ENCODE measurements around the gene BTNL9.
"Not testable (repeated sequence)": the region's sequence is repeated elsewhere in the genome, so short reads cannot be mapped to it uniquely, and the experiment has no call there.

Gene BTNL9

GRCh38 chr5:181039931-181040630 lies at the start of gene BTNL9:
Gene BTNL9, plus strand, starts transcription at chr5:181040266. Its CDS starts 5,224 bp downstream, at chr5:181045490.
- no peak for DNase-seq (ENCODE audit: extremely low read depth in 1 of 2, low read depth in 1 of 2)

GRCh38 chr5:180990882-180991242 lies 49.2 kb upstream of the BTNL9 start:
- DNase-seq (ENCODE audit: extremely low read depth in 1 of 2, low read depth in 1 of 2): no peak

DNA sequence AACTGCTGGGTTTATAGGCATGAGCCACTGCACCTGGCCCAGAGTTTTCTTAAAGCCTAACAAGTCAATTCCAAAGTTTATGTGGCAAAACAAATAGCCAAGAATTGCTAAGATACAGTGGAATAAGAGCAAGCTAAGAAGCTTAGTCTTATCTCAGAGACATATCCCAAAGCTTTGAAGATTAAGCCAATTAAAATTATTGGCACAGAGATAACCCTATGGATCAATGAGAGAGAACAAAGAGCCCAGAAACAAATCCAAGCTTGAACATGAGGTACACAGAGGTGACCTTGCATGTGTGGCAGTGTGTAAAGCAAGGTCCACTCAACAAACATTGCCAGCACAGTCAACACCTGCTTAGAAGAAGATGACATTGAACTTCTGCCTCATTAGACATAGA lies 38.1 kb upstream of the BTNL9 start:
- no peak for DNase-seq (ENCODE audit: extremely low read depth in 1 of 2, low read depth in 1 of 2)

DNA sequence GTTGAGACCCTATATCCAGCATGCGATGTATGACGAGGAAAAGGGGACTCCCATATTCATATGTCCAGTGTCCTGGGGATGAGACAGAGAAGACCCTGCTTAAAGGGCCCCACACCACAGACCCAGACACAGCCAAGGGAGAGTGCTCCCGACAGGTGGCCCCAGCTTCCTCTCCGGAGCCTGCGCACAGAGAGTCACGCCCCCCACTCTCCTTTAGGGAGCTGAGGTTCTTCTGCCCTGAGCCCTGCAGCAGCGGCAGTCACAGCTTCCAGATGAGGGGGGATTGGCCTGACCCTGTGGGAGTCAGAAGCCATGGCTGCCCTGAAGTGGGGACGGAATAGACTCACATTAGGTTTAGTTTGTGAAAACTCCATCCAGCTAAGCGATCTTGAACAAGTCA lies 34.3 kb upstream of the BTNL9 start:
- DNase-seq (ENCODE audit: extremely low read depth in 1 of 2, low read depth in 1 of 2): no peak

DNA sequence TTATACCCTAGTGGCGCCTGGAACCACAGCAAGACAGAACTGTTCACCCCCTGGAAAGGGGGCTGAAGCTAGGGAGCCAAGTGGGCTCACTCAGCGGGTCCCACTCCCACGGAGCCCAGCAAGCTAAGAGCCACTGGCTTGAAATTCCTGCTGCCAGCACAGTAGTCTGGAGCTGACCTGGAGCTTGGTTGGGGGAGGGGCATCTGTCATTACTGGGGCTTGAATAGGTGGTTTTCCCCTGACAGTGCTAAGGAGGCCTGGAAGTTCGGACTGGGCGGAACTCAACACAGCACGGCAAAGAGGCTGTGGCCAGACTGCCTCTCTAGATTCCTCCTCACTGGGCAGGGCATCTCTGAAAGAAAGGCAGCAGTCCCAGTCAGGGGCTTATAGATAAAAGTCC lies 31.9 kb upstream of the BTNL9 start:
- DNase-seq (ENCODE audit: extremely low read depth in 1 of 2, low read depth in 1 of 2): no peak

DNA sequence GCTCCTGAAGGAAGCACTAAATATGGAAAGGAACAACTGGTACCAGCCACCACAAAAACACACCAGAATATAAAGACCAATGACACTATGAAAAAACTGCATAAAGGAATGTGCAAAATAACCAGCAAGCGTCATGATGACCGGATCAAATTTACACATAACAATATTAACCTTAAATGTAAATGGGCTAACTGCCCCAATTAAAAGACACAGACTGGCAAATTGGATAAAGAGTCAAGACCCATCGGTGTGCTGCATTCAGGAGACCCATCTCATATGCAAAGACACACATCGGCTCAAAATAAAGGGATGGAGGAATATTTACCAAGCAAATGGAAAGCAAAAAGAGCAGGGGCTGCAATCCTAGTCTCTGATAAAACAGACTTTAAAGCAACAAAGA lies 30.0 kb upstream of the BTNL9 start:
- not testable (repeated sequence) for DNase-seq (ENCODE audit: extremely low read depth in 1 of 2, low read depth in 1 of 2)

GRCh38 chr5:181014654-181015053 lies 25.4 kb upstream of the BTNL9 start:
- DNase-seq (ENCODE audit: extremely low read depth in 1 of 2, low read depth in 1 of 2): not testable (repeated sequence)

- DNase-seq (ENCODE audit: extremely low read depth in 1 of 2, low read depth in 1 of 2): not testable (repeated sequence)
These were observed 22.6 kb upstream of the BTNL9 start for GRCh38 chr5:181017448-181017847.

- no peak for DNase-seq (ENCODE audit: extremely low read depth in 1 of 2, low read depth in 1 of 2)
These were observed 19.4 kb upstream of the BTNL9 start for GRCh38 chr5:181020688-181021087.

GRCh38 chr5:181024245-181025064 lies 15.6 kb upstream of the BTNL9 start:
- DNase-seq (ENCODE audit: extremely low read depth in 1 of 2, low read depth in 1 of 2): no peak

- no peak for DNase-seq (ENCODE audit: extremely low read depth in 1 of 2, low read depth in 1 of 2)
These were observed 12.5 kb upstream of the BTNL9 start for GRCh38 chr5:181027452-181028031.

DNA sequence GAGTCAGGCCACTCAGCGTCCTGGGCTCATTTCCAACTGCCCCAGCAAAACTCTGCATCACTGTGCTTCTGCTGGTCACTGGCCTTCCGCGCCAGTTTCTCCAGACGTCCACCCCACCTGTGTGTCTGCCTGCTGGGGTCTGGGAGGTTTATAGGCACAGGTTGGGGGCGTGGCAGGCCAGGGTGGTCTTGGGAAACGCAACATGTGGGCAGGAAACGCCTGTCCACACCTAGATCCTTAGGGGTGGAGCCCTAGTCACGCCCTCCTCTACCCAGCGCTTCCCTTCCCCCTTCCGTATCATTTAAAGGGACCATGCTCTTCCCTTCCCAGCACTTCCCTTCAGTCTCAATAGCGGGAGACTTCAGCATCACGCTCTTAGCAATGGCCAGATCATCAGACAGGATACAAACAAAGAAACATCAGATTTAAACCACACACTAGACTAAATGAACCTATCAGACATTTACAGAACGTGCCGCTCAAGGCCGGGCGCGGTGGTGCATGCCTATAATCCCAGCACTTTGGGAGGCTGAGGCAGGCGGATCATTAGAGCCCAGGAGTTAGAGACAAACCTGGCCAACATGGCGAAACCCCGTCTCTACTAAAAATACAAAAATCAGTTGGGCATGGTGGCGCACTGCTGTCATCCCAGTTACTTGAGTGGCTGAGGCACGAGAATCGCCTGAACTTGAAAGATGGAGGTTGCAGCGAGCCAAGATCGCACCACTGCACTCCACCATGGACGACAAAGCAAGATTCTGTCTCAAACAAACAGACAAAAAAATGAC lies 11.8 kb upstream of the BTNL9 start:
- no peak for DNase-seq (ENCODE audit: extremely low read depth in 1 of 2, low read depth in 1 of 2)

DNA sequence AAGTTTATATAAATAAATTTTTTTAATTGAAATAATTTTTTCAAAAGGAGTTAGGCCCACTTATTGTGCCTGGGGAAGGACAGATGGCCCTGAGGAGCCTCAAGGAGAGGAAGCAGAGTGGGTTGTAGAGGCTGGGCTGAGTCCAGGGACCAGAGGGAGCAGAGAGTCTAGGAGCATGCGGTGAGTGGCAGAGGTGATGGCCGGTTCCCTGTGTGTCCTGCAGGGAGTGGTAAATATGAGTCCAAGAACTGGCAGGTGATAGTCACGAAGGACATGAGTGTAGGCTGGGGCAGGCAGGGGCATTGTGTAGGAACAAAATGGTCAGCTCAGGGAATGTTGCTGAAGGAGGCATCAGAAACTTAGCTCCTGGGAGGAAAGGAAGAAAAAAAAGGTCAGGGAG lies 8.3 kb upstream of the BTNL9 start:
- DNase-seq (ENCODE audit: extremely low read depth in 1 of 2, low read depth in 1 of 2): no peak

DNA sequence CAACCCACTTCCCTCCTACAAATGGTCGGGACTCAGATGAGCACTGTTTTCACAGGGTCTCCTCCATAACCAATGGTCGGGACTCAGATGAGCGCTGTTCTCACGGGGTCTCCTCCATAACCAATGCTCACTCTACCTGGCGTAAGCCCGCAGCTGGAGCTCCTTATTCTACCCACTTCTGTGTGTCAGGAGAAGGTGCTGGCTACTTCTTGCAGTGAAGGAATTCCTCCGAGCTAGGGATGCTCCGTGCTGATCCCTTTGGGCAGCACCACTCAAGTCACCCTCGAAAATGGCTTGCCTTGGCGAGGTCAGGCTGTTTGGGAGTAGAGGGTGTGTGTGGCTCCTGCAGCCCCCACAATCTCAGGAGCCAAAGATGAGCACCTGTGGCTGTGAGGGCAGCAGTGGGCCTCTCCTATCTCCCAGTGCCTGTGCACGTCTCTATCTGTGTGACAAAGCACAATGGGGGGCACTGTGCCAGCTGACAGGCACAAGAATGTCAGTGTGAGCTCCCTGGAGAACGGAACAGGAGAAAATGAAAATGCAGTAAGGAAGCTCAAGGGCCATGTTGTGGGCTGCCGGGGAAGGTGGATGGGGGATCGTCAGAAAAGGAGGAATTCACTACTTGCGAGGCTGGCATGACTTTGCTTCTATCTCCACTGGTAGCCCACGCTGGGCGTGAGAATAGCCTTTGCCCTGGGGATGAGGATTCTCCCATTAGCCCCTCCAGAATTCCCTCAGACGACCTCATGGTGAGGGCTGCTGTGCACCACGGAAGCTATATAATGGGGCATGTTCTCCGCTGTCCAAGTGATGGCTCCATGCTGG lies 3.9 kb upstream of the BTNL9 start:
- DNase-seq (ENCODE audit: extremely low read depth in 1 of 2, low read depth in 1 of 2): no peak

- no peak for DNase-seq (ENCODE audit: extremely low read depth in 1 of 2, low read depth in 1 of 2)
These were observed 3.2 kb upstream of the BTNL9 start for GRCh38 chr5:181036816-181037364.

GRCh38 chr5:181037365-181037861 lies 2.7 kb upstream of the BTNL9 start:
- DNase-seq (ENCODE audit: extremely low read depth in 1 of 2, low read depth in 1 of 2): no peak

- DNase-seq (ENCODE audit: extremely low read depth in 1 of 2, low read depth in 1 of 2): no peak
These were observed 595 bp upstream of the BTNL9 start for GRCh38 chr5:181039471-181039870.

DNA sequence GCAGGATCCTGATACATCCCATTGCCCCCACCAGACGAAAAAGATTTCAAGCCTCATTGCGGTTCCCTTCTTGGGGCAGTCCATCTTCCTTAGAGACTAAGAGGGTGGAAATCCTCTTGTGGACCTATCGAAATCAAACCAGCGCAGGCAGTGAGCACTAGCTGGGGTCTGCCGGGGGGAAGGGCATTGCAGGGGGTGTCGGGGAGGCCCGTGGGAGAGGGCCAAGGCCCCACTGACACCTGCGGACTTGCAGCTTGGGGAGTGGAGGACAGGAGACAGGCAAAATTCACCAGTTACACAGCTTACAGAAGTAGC lies 522 bp downstream of the BTNL9 start:
- DNase-seq (ENCODE audit: extremely low read depth in 1 of 2, low read depth in 1 of 2): no peak

GRCh38 chr5:181041043-181041442 lies 977 bp downstream of the BTNL9 start:
- DNase-seq (ENCODE audit: extremely low read depth in 1 of 2, low read depth in 1 of 2): no peak
